K562 (cell line): Measurements from ENCODE around the gene TMEM203. TPM values are rescaled to one million over a fixed set of nuclear protein-coding genes. Genes with fewer than 3 reads are reported as not detected.

ENCODE experiments used
- CBX2 ChIP-seq: fragments of 200-600 bp; sonication (generic); IDR thresholded peaks from one replicate; pipeline ENCODE4 v1.6.1; 2012; ENCODE audit warnings: mild to moderate bottlenecking, low read length, inconsistent platforms; ENCODE audit not compliant: insufficient read depth, poor library complexity, severe bottlenecking
- HNRNPLL ChIP-seq: fragments of 200-400 bp; formaldehyde crosslinking; IDR thresholded peaks from 2 replicates; pipeline ENCODE4 v1.6.1; 2017; ENCODE audit warnings: low read length, low read depth, mild to moderate bottlenecking; ENCODE audit not compliant: poor library complexity, severe bottlenecking
- KHSRP ChIP-seq: fragments of 450-650 bp; IDR thresholded peaks from 2 replicates; pipeline ENCODE4 v1.6.1; 2017
- MIER1 ChIP-seq: fragments of 450-650 bp; IDR thresholded peaks from 2 replicates; pipeline ENCODE4 v1.6.1; 2016; ENCODE audit warnings: antibody characterized with exemption, mild to moderate bottlenecking, low read depth
- MXI1 ChIP-seq: IDR thresholded peaks from 2 replicates; pipeline ENCODE4 v1.6.1; 2011; ENCODE audit warnings: low read depth, mild to moderate bottlenecking, improper control_type of control experiment, low read length
- NFRKB ChIP-seq: fragments of 450-650 bp; IDR thresholded peaks from 2 replicates; pipeline ENCODE4 v1.6.1; 2016; ENCODE audit warnings: low read depth
- SAFB2 ChIP-seq: fragments of 200-400 bp; formaldehyde crosslinking; IDR thresholded peaks from 2 replicates; pipeline ENCODE4 v1.6.1; 2018; ENCODE audit warnings: borderline replicate concordance, low read length, low read depth, moderate library complexity; ENCODE audit not compliant: severe bottlenecking
- SMAD3 ChIP-seq: fragments of 450-650 bp; formaldehyde crosslinking; conservative IDR thresholded peaks from 2 replicates; pipeline ENCODE4 v1.4.0; 2020; ENCODE audit warnings: mild to moderate bottlenecking
- TCF3 ChIP-seq: sonication (generic); formaldehyde crosslinking; IDR thresholded peaks from 2 replicates; pipeline ENCODE4 v1.4.0; 2020; ENCODE audit warnings: mild to moderate bottlenecking, missing genetic modification reagents
- ZNF134 ChIP-seq: fragments of 250-450 bp; sonication (Bioruptor Pico); conservative IDR thresholded peaks from 2 replicates; pipeline ENCODE4 v1.4.0; 2020
- ZNF507 ChIP-seq: conservative IDR thresholded peaks from 2 replicates; pipeline ENCODE4 v1.6.1; 2017; ENCODE audit warnings: missing genetic modification characterization, missing compliant biosample characterization
- polyA plus RNA-seq, 8 experiments: library from polyadenylated mRNA; depleted of rRNA in 4 of 8; stranded (reverse) in 5 of 8; unstranded in 3 of 8; fragments of >200 nt; fragmentation: Nextera tagmentation in 2 of 8; fragmentation: Illumina TruSeq in 1 of 8; extraction: Ambion mirVana in 2 of 8; extraction: Trizol in 1 of 8; gene quantifications; 2 replicates each; pipeline versions ENCODE4 v1.2.1 to v1.2.3, GENCODE V29; 2011 to 2014; ENCODE audit warnings: inconsistent platforms in 1 of 8, missing spikeins in 1 of 8
- total RNA-seq, 7 experiments: library from RNA; depleted of rRNA in 6 of 7; stranded (reverse); fragments of >200 nt in 6 of 7; fragmentation: Illumina TruSeq in 2 of 7; extraction: Trizol in 2 of 7; gene quantifications; 2 replicates each; pipeline versions ENCODE4 v1.2.1 to v1.2.3, GENCODE V29; 2011 to 2021; ENCODE audit warnings: low replicate concordance in 1 of 7
- TF ChIP-seq, protein P1 (sequence below), 2 experiments: fragments of 450-650 bp; formaldehyde crosslinking in 1 of 2; IDR thresholded peaks; 2 replicates each; pipeline versions ENCODE4 v1.4.0 to v1.6.1; 2014 to 2020; ENCODE audit warnings: mild to moderate bottlenecking in 2 of 2, borderline replicate concordance in 1 of 2, low read depth in 1 of 2
- TF ChIP-seq, protein P2 (sequence below): fragments of 450-650 bp; IDR thresholded peaks from 2 replicates; pipeline ENCODE4 v1.6.1; 2016; ENCODE audit warnings: low read depth, mild to moderate bottlenecking, moderate library complexity
- TF ChIP-seq, protein P3 (sequence below): sonication (generic); formaldehyde crosslinking; IDR thresholded peaks from 2 replicates; pipeline ENCODE4 v1.8.0; 2022; ENCODE audit warnings: mild to moderate bottlenecking, missing genetic modification reagents, borderline replicate concordance
- TF ChIP-seq, protein P4 (sequence below): fragments of 250-450 bp; sonication (Bioruptor Pico); IDR thresholded peaks from 2 replicates; pipeline ENCODE4 v1.5.0; 2021

Gene TMEM203
- total and polyA plus RNA-seq, 9 of the 15 experiments (the other 6 are each of a cell fraction or from before 2014, with no cell fraction given) = 8.8 to 59.5 (median 37.6) TPM

DNA sequence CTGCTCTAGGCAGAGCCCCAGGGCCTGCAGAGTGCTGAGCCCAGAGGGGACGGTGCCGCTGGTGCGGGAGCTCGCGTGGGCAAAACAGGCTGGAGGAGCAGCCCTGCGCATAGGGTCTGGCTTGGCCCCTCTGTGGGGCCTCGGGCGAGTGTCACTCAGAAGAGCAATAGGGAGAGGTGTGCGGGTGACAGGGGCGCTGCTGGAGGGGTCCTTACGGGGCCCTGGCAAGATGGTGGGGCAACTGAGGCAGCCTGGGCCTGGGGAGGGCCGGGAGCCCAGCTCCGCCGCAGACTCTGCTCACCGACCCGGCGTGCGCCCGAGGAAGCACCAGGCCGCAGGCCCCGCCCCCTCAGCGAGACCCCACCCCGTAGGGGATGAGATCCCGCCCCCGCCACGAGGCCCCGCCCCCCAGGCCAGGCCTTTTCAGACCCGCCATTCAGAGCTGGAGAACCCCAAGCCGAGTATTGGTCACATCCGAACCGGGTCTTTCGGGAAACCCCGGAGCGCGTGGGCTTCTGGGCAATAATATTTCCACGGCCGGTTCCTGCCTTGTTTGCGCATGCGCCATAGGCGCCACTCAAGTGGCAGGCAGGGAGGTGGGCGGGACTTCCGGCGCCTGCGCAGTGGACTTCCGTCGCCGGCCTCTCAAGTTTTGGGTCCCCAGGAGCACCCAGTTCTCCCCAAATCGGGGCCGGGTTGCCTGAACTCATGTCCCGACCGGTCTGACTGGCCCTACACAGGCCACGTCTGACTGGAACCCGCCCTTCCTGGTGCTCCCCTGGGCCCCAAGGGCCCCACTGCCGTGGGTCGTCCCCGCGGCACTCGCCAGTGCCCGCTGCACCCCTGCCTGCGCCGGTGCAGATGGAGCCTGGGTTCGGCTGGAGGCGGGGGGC is 17.9 kb upstream of the TMEM203 start (continued):
- TF ChIP-seq, protein P1, sequence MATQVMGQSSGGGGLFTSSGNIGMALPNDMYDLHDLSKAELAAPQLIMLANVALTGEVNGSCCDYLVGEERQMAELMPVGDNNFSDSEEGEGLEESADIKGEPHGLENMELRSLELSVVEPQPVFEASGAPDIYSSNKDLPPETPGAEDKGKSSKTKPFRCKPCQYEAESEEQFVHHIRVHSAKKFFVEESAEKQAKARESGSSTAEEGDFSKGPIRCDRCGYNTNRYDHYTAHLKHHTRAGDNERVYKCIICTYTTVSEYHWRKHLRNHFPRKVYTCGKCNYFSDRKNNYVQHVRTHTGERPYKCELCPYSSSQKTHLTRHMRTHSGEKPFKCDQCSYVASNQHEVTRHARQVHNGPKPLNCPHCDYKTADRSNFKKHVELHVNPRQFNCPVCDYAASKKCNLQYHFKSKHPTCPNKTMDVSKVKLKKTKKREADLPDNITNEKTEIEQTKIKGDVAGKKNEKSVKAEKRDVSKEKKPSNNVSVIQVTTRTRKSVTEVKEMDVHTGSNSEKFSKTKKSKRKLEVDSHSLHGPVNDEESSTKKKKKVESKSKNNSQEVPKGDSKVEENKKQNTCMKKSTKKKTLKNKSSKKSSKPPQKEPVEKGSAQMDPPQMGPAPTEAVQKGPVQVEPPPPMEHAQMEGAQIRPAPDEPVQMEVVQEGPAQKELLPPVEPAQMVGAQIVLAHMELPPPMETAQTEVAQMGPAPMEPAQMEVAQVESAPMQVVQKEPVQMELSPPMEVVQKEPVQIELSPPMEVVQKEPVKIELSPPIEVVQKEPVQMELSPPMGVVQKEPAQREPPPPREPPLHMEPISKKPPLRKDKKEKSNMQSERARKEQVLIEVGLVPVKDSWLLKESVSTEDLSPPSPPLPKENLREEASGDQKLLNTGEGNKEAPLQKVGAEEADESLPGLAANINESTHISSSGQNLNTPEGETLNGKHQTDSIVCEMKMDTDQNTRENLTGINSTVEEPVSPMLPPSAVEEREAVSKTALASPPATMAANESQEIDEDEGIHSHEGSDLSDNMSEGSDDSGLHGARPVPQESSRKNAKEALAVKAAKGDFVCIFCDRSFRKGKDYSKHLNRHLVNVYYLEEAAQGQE (IDR thresholded peaks at IDR 0.05; ENCODE audit: borderline replicate concordance) = no peak
- TF ChIP-seq, protein P1 (CRISPR knock-in tag; IDR thresholded peaks at IDR 0.05; ENCODE audit: low read depth) = peak; percentile 68; the same call in 1 of the 2 replicates
- TF ChIP-seq TCF3 = no peak
- no peak for TF ChIP-seq ZNF134
- TF ChIP-seq ZNF507 (tag) = no peak
- TF ChIP-seq, protein P2, sequence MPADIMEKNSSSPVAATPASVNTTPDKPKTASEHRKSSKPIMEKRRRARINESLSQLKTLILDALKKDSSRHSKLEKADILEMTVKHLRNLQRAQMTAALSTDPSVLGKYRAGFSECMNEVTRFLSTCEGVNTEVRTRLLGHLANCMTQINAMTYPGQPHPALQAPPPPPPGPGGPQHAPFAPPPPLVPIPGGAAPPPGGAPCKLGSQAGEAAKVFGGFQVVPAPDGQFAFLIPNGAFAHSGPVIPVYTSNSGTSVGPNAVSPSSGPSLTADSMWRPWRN = no peak
- TF ChIP-seq, protein P3, sequence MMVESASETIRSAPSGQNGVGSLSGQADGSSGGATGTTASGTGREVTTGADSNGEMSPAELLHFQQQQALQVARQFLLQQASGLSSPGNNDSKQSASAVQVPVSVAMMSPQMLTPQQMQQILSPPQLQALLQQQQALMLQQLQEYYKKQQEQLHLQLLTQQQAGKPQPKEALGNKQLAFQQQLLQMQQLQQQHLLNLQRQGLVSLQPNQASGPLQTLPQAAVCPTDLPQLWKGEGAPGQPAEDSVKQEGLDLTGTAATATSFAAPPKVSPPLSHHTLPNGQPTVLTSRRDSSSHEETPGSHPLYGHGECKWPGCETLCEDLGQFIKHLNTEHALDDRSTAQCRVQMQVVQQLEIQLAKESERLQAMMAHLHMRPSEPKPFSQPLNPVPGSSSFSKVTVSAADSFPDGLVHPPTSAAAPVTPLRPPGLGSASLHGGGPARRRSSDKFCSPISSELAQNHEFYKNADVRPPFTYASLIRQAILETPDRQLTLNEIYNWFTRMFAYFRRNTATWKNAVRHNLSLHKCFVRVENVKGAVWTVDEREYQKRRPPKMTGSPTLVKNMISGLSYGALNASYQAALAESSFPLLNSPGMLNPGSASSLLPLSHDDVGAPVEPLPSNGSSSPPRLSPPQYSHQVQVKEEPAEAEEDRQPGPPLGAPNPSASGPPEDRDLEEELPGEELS (CRISPR knock-in tag) = no peak
- TF ChIP-seq HNRNPLL = no peak
- no peak for TF ChIP-seq NFRKB
- no peak for TF ChIP-seq SMAD3
- no peak for TF ChIP-seq MIER1
- no peak for TF ChIP-seq SAFB2
- no peak for TF ChIP-seq MXI1
- TF ChIP-seq CBX2 = no peak
- TF ChIP-seq, protein P4, sequence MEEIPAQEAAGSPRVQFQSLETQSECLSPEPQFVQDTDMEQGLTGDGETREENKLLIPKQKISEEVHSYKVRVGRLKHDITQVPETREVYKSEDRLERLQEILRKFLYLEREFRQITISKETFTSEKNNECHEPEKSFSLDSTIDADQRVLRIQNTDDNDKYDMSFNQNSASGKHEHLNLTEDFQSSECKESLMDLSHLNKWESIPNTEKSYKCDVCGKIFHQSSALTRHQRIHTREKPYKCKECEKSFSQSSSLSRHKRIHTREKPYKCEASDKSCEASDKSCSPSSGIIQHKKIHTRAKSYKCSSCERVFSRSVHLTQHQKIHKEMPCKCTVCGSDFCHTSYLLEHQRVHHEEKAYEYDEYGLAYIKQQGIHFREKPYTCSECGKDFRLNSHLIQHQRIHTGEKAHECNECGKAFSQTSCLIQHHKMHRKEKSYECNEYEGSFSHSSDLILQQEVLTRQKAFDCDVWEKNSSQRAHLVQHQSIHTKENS (CRISPR knock-in tag) = no peak
- no peak for TF ChIP-seq KHSRP
